GM10847 (cell line): ENCODE data around the gene CHEK1.

Experiments used
- POLR2A ChIP-seq: IDR thresholded peaks from 2 replicates; pipeline ENCODE4 v1.6.1; 2011; ENCODE audit not compliant: insufficient read length; ENCODE audit errors: extremely low read depth

CHEK1 gene

DNA sequence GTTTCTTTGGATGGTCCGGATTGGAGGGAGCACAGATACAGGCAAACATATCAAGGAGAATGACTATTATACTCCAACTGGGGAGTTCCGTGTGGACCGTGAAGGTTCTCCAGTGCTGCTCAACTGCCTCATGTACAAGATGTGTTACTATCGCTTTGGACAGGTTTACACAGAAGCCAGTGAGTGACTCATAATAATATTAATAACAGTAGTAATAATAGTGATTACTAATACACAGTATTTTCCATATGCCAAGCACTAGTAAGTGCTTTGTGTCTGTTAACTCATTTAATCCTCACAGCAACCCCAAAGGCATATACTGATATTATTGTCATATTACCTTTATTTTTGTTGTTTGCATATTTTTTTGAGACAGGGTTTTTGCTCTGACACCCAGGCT lies 6.6 kb upstream of the CHEK1 start:
- TF ChIP-seq POLR2A, result no peak

DNA sequence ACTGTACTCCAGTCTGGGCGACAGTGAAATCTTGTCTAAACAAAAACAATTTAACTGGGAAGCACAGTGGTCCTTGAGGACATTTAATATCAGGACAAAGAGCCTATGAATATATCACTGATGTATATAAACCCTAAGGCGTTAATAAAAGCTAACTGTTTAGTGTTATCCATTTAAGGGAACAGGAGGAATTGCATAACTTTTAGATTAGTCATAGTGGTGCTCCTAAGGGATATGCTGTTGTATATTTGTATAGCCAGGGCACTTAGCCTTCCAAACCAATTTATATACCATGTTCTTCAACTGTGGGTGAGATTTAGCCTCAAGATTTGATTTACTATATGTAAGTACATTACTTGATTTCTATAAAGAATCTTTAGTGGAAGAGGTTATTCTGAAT lies 3.0 kb upstream of the CHEK1 start:
- TF ChIP-seq POLR2A, result no peak

DNA sequence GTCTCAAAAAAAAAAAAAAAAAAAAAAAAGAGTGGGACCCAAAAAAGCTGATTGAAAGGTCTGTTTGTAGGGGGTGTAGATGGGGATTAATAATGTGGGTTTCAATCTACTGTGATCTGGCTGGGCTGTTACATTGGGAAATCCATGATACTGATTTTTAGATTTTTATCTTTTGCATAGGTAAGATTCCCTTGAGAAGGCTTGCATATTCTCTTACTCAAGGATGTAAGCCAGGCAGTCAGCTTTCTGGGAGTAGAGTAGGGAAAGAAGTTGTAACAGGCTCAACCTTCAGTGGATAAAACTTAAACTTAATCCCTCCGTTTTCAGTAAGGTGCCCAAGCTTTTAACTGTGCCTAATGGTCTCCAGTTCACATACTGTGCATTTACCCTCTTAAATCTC lies 1.9 kb upstream of the CHEK1 start:
- no peak for TF ChIP-seq POLR2A

DNA sequence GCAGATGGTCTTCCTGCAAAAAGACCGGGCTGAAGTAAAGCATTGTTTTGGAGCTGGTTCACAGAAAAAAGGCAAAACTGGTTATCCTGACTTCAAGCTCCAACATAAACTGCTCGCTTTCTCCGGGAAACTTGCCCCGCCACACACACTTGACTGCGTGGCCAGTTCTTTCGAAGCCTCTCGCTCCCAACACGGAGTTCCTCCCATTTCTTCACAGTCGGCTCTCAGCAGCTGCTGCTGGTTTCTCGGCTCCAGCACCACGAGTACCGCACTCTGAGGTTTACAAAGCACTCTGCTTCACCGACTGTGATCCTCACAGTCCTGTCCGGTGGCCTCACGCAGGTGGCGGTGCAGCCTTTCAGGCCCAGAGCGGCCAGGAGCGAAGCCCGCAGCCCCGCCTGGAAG lies 264 bp downstream of the CHEK1 start:
- TF ChIP-seq POLR2A, result no peak

DNA sequence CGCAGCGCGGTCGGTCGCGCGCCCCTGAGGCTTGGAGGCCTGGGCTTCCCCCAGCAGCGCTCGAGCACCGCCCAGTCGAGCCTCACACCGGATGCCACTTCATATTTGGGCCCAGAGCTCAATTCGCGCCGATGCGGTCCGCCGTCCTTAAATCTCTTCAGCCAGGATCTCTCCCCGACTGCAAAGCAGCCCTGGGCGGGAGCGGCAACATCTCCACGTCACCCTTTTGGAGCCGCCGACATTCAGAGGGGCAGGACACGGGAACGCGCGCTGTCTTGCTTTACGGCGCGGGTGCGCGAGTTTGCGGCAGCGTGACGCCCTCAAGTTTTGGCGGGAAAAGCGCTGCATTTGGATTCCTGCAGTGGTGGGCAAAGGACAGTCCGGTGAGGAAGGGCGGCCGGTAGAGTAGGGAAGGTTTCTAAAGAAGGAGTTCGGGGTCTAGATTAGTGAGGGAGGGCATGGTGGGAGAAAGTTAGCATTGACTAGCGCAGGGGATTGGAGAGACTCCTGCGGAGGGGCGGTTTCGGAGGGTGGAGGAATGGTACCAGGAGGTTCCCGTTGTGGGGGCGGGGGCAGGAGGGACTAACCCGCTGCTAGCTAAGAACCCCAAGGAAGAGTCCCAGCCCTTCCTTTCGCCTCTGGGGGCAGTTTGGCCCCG lies 796 bp downstream of the CHEK1 start:
- peak; percentile 76 for TF ChIP-seq POLR2A

DNA sequence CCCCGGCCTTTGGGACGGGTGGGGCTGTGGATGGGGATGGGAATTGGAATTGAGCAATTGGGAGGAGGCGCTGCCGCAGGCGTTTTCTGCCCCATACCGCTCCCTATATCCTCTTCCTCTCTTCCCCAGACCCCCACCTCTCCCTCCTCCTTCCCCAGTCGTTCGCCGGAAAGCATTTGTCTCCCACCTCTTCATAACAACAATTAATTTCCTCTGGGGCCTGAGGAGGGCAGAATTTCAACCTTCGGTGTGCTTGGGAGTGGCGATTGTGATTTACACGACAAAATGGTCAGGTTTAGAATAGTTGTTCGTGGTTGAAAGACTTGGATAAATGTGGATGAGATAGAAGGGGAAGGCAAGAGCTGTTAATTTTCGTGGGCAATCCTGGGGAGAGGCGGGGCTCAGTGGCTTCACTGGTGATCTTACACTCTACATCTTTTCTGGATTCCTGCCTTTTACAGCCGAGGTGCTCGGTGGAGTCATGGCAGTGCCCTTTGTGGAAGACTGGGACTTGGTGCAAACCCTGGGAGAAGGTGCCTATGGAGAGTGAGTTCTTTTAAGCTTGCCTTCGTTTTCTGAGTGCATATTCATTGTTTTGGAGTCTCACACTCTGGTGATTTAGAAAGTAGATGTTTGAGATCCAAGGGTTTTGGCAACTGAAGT lies 1.5 kb downstream of the CHEK1 start:
- TF ChIP-seq POLR2A, result no peak

DNA sequence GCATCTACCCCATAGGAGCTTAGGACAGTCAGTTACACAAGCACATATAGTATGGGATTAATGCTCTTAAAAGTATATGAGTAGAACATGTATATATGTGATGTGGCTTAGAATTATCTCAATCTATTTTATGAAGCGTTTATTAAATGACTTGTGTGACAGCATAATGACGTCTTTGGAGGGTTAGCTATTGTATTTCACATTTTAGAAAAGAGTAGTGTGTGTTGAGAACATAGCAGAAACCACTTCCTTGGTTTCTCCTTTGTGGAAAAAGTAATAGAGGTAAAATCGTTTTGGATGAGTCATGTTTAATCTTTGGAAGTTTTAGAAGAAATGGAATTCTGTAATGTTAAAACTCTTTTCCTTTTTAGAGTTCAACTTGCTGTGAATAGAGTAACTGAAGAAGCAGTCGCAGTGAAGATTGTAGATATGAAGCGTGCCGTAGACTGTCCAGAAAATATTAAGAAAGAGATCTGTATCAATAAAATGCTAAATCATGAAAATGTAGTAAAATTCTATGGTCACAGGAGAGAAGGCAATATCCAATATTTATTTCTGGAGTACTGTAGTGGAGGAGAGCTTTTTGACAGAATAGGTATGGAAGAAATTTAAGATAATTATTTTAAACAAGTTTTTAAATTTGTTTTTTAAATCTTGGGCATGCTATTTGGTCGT lies 2.4 kb downstream of the CHEK1 start:
- no peak for TF ChIP-seq POLR2A

DNA sequence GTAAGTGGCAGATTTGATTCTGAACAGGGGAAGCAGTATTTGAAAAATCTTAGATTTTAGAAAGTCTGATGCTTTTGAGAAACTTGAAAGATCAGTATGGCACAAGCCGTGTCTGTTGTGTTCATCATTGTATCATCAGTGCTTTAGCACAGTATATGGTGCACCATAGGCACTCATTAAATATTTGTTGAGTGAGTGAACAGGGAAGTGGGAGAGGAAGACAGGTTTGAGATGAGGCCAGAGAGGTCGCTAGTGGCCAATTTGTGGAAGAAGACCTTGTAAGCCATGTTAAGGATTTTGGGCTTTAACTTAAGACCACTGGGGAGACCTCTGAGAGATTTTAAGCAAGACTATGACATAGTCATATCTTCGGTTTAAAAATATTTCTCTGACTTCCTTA lies 12.9 kb downstream of the CHEK1 start:
- no peak for TF ChIP-seq POLR2A

DNA sequence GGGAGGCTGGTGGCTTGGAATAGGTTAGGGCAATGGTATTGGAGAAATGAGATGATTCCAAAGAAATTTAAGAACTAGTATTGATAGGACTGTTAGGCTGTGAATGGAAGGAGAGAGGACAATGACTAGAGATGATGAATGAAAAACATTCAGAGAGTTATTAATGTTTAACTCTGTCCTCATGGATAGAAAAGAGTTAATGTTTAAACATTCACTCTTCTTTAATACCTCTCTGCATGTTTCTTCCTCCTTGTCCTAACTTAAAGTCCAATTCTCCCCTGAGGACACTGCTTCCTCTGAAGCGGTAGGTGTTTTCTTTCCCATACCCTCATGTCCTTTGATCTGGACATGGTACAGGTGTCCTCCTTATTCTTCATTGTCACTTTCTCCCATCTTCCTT lies 13.4 kb downstream of the CHEK1 start:
- TF ChIP-seq POLR2A, result no peak

DNA sequence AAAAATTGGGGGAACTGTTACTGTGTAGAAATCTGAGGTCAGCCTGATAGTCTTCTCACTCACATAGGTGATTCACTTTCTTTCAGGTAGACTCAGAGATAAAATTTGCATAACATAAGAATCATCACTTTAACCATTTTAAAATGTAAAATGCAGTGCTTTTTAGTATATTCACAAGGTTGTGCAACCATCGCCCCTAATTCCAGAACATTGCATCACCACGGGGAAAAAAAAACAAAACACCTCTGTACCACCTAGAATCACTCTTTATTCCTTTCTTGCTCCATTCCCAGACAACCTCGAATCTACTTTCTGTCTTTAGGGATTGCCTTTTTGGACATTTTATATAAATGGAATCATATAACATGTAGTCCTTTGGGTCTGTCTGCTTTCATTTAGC lies 20.9 kb downstream of the CHEK1 start:
- TF ChIP-seq POLR2A, result no peak

DNA sequence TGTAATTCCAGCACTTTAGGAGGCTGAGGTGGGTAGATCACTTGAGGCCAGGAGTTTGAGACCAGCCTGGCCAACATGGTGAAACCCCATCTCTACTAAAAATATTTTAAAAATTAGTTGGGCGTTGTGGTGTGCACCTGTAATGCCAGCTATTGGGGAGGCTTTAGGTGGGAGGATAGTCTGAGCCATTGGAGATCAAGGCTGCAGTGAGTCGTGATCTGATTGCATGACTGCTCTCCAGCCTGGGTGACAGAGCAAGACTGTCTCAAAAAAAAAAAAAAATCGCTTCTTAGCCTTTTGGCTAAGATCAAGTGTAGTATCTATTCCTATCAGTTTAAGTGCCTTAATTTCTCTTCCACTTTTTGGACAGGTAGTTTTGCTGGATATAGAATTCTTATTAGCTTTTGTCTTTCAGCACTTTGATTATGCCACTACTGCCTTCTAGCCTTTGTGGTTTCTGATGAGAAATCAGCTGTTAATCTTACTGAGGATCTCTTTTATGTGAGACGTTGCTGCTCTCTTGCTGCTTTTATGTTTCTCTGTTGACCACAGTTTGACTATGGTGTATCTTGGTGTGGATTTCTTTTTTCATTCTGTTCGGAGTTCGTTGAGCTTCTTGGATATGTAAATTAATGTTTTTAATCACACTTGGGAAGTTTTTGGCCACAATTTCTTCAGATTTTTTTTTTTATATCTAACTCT lies 24.7 kb downstream of the CHEK1 start:
- TF ChIP-seq POLR2A, result no peak

DNA sequence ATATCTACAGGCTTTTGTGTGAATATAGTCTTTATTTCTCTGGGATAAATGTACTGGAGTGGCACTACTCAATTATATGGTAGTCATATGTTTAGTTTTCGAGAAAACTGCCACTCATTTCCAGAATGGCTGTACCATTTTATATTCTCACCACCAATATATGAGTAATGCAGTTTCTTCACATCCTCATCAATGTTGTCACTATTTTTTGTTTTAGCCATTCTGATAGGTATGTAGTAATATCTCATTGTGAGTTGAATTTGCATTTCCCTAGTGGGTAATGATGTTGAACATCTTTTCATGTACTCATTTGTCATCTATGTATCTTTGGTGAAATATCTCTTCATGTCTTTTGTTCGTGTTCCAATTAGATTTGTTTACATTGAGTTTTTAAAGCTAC lies 37.7 kb downstream of the CHEK1 start:
- TF ChIP-seq POLR2A, result no peak

DNA sequence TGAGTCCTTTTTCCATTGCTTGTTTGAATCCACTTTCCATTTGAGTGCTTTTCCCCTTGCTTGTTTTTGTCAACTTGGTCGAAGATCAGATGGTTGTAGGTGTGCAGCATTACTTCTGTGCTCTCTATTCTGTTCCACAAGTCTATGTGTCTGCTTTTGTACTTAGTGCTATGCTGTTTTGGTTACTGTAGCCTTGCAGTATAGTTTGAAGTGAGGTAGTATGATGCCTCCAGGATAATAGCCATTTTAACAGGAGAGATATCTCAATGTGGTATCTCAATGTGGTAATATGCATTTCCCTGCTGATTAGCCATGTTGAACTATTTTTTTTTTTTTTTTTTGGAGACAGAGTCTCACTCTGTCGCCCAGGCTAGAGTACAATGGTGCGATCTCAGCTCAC lies 38.9 kb downstream of the CHEK1 start:
- no peak for TF ChIP-seq POLR2A

DNA sequence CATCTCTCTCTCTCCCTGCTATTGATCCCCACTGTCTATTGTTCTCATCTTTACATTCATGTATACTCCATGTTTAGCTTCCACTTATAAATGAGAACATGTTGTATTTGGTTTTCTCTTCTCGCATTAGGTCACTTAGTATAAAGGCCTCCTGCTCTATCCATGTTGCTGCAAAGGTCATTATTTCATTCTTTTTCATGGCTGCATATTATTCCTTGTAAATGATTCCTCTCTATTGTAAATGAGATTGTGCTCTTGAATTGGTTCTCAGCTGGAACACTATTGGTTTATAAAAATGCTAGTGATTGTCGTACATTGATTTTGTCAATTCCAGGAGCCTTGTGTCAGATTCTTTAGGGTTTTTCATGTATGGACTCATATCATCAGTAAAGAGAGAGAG lies 42.2 kb downstream of the CHEK1 start:
- no peak for TF ChIP-seq POLR2A

DNA sequence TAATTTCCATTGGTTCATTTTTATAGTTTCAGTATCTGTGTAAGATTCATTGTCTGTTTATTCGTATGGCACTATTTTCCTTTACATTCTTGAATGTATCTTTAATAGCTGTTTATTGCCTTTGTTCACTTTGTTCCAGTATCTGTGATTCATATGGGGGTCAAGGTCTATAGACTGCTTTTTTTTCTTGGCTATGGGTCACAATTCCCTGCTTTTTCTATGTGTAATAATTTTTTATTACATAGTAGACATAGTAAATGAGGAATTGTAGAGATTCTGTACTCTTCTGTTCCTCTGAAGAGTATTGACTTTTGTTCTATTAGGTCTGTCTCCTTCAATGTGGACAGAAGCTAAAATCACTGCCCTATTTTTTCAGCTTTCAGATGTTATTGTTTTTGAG lies 45.2 kb downstream of the CHEK1 start:
- no peak for TF ChIP-seq POLR2A

DNA sequence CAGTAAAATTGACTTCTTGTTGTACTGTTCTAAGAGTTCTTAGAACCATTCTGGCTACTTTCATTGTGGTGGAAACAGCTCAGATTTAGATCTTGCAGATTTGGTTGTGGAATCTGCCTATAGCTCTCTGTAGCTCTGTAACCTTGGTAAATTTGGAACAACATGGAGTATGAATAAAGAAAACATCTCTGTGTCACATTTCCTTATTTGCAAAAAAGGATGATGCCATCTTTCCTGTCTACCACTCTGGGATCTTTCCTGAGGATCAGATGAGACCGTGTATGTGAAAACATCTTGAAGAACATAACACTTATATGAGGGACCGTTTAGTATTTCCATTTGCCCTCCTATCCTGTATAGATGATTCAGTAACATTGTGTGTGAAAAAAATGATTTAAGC lies 46.6 kb downstream of the CHEK1 start:
- no peak for TF ChIP-seq POLR2A
